Liver (tissue), 3 donors: ENCODE measurements around the gene AGA.

Experiments
- CTCF ChIP-seq: fragments of 150-350 bp; IDR thresholded peaks from 2 replicates; pipeline ENCODE4 v1.5.1; 2017; ENCODE audit warnings: improper control_type of control experiment, low read depth, low read length; ENCODE audit not compliant: missing input control
- FOXA1 ChIP-seq: IDR thresholded peaks from 2 replicates; pipeline ENCODE4 v1.6.1; 2016; ENCODE audit warnings: antibody characterized with exemption
- TF ChIP-seq, protein P1 (sequence below): IDR thresholded peaks from 2 replicates; pipeline ENCODE4 v1.6.1; 2016; ENCODE audit warnings: antibody characterized with exemption
- TF ChIP-seq, protein P2 (sequence below): IDR thresholded peaks from 2 replicates; pipeline ENCODE4 v1.6.1; 2016; ENCODE audit warnings: antibody characterized with exemption
- donor health status: healthy.
- donor health status: healthy.

DNA sequence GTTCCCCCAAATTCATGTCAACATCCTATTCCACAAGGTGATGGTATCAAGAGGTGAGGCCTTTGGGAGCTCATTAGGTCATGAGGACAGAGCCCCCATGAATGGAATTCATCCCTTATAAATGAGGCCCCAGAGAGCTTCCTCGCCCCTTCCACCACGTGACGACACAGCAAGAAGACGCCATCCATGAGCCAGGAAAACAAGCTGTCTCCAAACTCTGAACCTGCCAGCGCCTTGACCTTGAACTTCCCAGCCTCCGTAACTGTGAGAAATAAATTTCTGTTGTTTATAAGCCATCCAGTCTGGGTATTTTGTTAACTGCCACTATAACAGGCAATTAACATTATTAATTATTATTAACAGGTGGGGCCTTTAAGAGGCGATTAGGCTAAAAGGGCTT lies 5.8 kb downstream of the AGA start:
- TF ChIP-seq CTCF (no peak), FOXA1 (no peak)
- TF ChIP-seq, protein P1, sequence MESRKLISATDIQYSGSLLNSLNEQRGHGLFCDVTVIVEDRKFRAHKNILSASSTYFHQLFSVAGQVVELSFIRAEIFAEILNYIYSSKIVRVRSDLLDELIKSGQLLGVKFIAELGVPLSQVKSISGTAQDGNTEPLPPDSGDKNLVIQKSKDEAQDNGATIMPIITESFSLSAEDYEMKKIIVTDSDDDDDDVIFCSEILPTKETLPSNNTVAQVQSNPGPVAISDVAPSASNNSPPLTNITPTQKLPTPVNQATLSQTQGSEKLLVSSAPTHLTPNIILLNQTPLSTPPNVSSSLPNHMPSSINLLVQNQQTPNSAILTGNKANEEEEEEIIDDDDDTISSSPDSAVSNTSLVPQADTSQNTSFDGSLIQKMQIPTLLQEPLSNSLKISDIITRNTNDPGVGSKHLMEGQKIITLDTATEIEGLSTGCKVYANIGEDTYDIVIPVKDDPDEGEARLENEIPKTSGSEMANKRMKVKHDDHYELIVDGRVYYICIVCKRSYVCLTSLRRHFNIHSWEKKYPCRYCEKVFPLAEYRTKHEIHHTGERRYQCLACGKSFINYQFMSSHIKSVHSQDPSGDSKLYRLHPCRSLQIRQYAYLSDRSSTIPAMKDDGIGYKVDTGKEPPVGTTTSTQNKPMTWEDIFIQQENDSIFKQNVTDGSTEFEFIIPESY, result no peak
- TF ChIP-seq, protein P2, sequence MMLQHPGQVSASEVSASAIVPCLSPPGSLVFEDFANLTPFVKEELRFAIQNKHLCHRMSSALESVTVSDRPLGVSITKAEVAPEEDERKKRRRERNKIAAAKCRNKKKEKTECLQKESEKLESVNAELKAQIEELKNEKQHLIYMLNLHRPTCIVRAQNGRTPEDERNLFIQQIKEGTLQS, result no peak
